Mucosa of descending colon (tissue), 3 donors: Measurements from ENCODE around the gene FKBP10. TPM values are rescaled to one million over a fixed set of nuclear protein-coding genes. Genes with fewer than 3 reads are reported as not detected.
"Not testable (repeated sequence)": the region's sequence is repeated elsewhere in the genome, so short reads cannot be mapped to it uniquely, and the experiment has no call there.

Experiments used
- ATAC-seq: fragments of 200-7000 bp; cut with Tn5 transposase; one replicate; pipeline ENCODE4 v1.9.1; 2020; ENCODE audit warnings: mild to moderate bottlenecking, moderate library complexity
- DNase-seq, 3 donors: peaks; one replicate each; pipeline ENCODE4 v3.0.0-alpha.2; 2020
- H3K36me3 ChIP-seq: fragments of 200-600 bp; one replicate; pipeline ENCODE4 v1.8.0; 2021; ENCODE audit warnings: low read depth, mild to moderate bottlenecking
- H3K4me1 ChIP-seq: fragments of 200-600 bp; one replicate; pipeline ENCODE4 v1.8.0; 2021; ENCODE audit warnings: low read depth, mild to moderate bottlenecking
- H3K4me3 ChIP-seq: fragments of 200-600 bp; one replicate; pipeline ENCODE4 v1.8.0; 2021; ENCODE audit warnings: mild to moderate bottlenecking
- H3K9me3 ChIP-seq: fragments of 200-600 bp; one replicate; pipeline ENCODE4 v1.8.0; 2021; ENCODE audit warnings: mild to moderate bottlenecking
- CTCF ChIP-seq: fragments of 200-600 bp; IDR thresholded peaks from one replicate; pipeline ENCODE4 v1.8.0; 2022; ENCODE audit warnings: antibody characterized with exemption, mild to moderate bottlenecking
- intact Hi-C, 2 donors: fragments of 100-400 bp; cut with DNase I in 1 of 2; cut with micrococcal nuclease in 1 of 2; formaldehyde crosslinking; loops; one replicate each; pipeline versions ENCODE4 v1.11.0 to v1.11.1; 2022; cut with DNase I, micrococcal nuclease
- total RNA-seq, 3 donors: library from RNA; stranded (reverse); fragmentation: NEBNext Ultra II Directional in 2 of 3; extraction: Animal tissue kit (Norgen Biotek cat#: 25700) in 2 of 3; gene quantifications; one replicate each; pipeline versions ENCODE4 v1.2.1 to v1.2.4, GENCODE V29; 2021 to 2023
- donor health status: DM: no; HTN: no; CAD: no; lungs with moderate emphysema.
- donor health status: DM: no; HTN: no; CAD: no.
- donor health status: DM: no; HTN: yes; CAD: no.

The FKBP10 gene
- total RNA-seq, 3 donors from 2014 or later: 5.7 to 32.7 (median 18.6) TPM

GRCh38 chr17:41823141-41823524, 10.3 kb downstream of the FKBP10 start:
- no peak for TF ChIP-seq CTCF

GRCh38 chr17:41823580-41823979, 10.8 kb downstream of the FKBP10 start:
- Histone ChIP-seq H3K36me3 (no peaks in the 10 kb centered on the region), H3K9me3 (no peaks in the 10 kb centered on the region), H3K4me3 (no peak overlapping the region), H3K4me1 (no peaks in the 10 kb centered on the region)
- ATAC-seq (no peak), DNase-seq (peak in 1 of 3 donors; percentile 26)
- intact Hi-C loops: no loop called here
- no peak for TF ChIP-seq CTCF

More at GRCh38 chr17:41823141-41823524, 10.3 kb downstream of the FKBP10 start:
- no peaks in the 10 kb centered on the region for H3K9me3 ChIP-seq
- H3K4me3 ChIP-seq: no peak overlapping the region
- no peaks in the 10 kb centered on the region for H3K4me1 ChIP-seq
- intact Hi-C loops: no loop called here
- ATAC-seq (no peak), DNase-seq (peak in 1 of 3 donors; percentile 10)
- no peaks in the 10 kb centered on the region for H3K36me3 ChIP-seq

GRCh38 chr17:41824086-41824485, 11.3 kb downstream of the FKBP10 start:
- intact Hi-C loops: no loop called here
- Histone ChIP-seq H3K4me3 (no peak overlapping the region), H3K9me3 (no peaks in the 10 kb centered on the region), H3K4me1 (no peaks in the 10 kb centered on the region), H3K36me3 (no peaks in the 10 kb centered on the region)
- no peak for TF ChIP-seq CTCF
- DNase-seq (peak in 1 of 3 donors; percentile 17), ATAC-seq (no peak)

GRCh38 chr17:41825175-41825845, 12.5 kb downstream of the FKBP10 start:
- Histone ChIP-seq H3K36me3 (no peaks in the 10 kb centered on the region), H3K4me1 (no peaks in the 10 kb centered on the region), H3K9me3 (no peaks in the 10 kb centered on the region), H3K4me3 (no peak overlapping the region)
- TF ChIP-seq CTCF: no peak
- no peak for ATAC-seq
- peak in 1 of 3 donors; percentile 36 for DNase-seq
- intact Hi-C loops: no loop called here

GRCh38 chr17:41829961-41830360, 17.2 kb downstream of the FKBP10 start:
- H3K9me3 ChIP-seq, H3K36me3 ChIP-seq, intact Hi-C loops, H3K4me3 ChIP-seq, ATAC-seq, H3K4me1 ChIP-seq: not testable (repeated sequence)
- DNase-seq: peak in 1 of 3 donors; percentile 11

GRCh38 chr17:41835214-41835799, 22.5 kb downstream of the FKBP10 start:
- intact Hi-C loops: no loop called here

More at GRCh38 chr17:41835214-41835799, 22.5 kb downstream of the FKBP10 start:
- Histone ChIP-seq H3K4me1 (peaks cover 6% of the 10 kb centered on the region), H3K4me3 (peak overlapping the region; percentile 56), H3K36me3 (no peaks in the 10 kb centered on the region), H3K9me3 (no peaks in the 10 kb centered on the region)
- DNase-seq: no peak
- ATAC-seq: peak; percentile 50
- TF ChIP-seq CTCF: no peak
